Gastroesophageal sphincter (tissue), 3 donors: ENCODE data around the gene EIF3F.

Experiments used
- CTCF ChIP-seq, 4 experiments: fragments of 200-600 bp in 2 of 4; fragments of 450-650 bp in 2 of 4; sonication (generic) in 1 of 4; IDR thresholded peaks; one replicate each; pipeline ENCODE4 v1.5.1; 2017 to 2019; ENCODE audit warnings: antibody characterized with exemption in 4 of 4, mild to moderate bottlenecking in 2 of 4, moderate library complexity in 2 of 4
- POLR2A ChIP-seq, 2 donors: fragments of 450-650 bp; IDR thresholded peaks; one replicate each; pipeline ENCODE4 v1.6.1; 2017; ENCODE audit warnings: antibody characterized with exemption in 2 of 2, mild to moderate bottlenecking in 2 of 2, moderate library complexity in 1 of 2
- POLR2AphosphoS5 ChIP-seq: sonication (generic); formaldehyde crosslinking; IDR thresholded peaks from one replicate; pipeline ENCODE4 v1.6.1; 2017; ENCODE audit warnings: antibody characterized with exemption

GRCh38 chr11:8038393-8038792 is 51.3 kb downstream of the EIF3F start:
- TF ChIP-seq CTCF (IDR thresholded peaks at IDR 0.05), result no peak
- no peak for TF ChIP-seq POLR2A (IDR thresholded peaks at IDR 0.05)
- TF ChIP-seq POLR2AphosphoS5, result no peak
